H1 (cell line): Measurements from ENCODE around the gene ENTPD6. TPM values are rescaled to one million over a fixed set of nuclear protein-coding genes. Genes with fewer than 3 reads are reported as not detected.

Source experiments
- CTBP2 ChIP-seq: IDR thresholded peaks from 2 replicates; pipeline ENCODE4 v1.7.0; 2011; ENCODE audit warnings: borderline replicate concordance, mild to moderate bottlenecking, moderate library complexity, mixed read lengths, low read length; ENCODE audit not compliant: insufficient read depth, insufficient read length
- TBP ChIP-seq: IDR thresholded peaks from 2 replicates; pipeline ENCODE4 v1.6.1; 2011; ENCODE audit warnings: low read depth, low read length, improper control_type of control experiment
- polyA plus RNA-seq, 7 experiments: library from polyadenylated mRNA; depleted of rRNA in 3 of 7; stranded (reverse) in 5 of 7; unstranded in 2 of 7; fragments of >200 nt in 5 of 7; fragments of 200-250 nt in 2 of 7; gene quantifications; 1 replicate in 5 of 7; 2 replicates in 1 of 7; 4 replicates in 1 of 7; pipeline versions ENCODE4 v1.2.1 to v1.2.3, GENCODE V29; 2011 to 2013; ENCODE audit warnings: missing spikeins in 2 of 7, mixed read lengths in 2 of 7
- total RNA-seq: library from RNA; stranded (reverse); fragmentation: NEBNext Ultra II Directional; extraction: Animal tissue kit (Norgen Biotek cat#: 25700); gene quantifications from 2 replicates; pipeline ENCODE4 v1.2.1, GENCODE V29; 2021

Gene ENTPD6
- total and polyA plus RNA-seq, 2 of the 8 experiments (the other 6 are each of a cell fraction or from before 2014, with no cell fraction given): 47.8 to 57.3 TPM

GRCh38 chr20:25269057-25269832 is 73.7 kb downstream of the ENTPD6 start (continued):
- no peak for TF ChIP-seq CTBP2
- no peak for TF ChIP-seq TBP
